Vagina (tissue), 2 donors: ENCODE measurements around the gene MEF2C.

ENCODE experiments used
- CTCF ChIP-seq, 3 experiments: fragments of 450-650 bp in 2 of 3; fragments of 200-600 bp in 1 of 3; sonication (generic) in 1 of 3; IDR thresholded peaks; one replicate each; pipeline ENCODE4 v1.5.1; 2017 to 2019; ENCODE audit warnings: antibody characterized with exemption in 3 of 3, mild to moderate bottlenecking in 2 of 3, moderate library complexity in 2 of 3
- POLR2AphosphoS5 ChIP-seq, 2 donors: sonication (generic); formaldehyde crosslinking; IDR thresholded peaks; one replicate each; pipeline ENCODE4 v1.9.0; 2017; ENCODE audit warnings: antibody characterized with exemption in 2 of 2, mild to moderate bottlenecking in 2 of 2, low read depth in 1 of 2; ENCODE audit not compliant: insufficient read depth in 1 of 2

GRCh38 chr5:88847420-88847819, 35.6 kb downstream of the MEF2C start:
- TF ChIP-seq POLR2AphosphoS5 (IDR thresholded peaks at IDR 0.05; ENCODE audit: insufficient read depth in 1 of 2, low read depth in 1 of 2) (no peak), CTCF (IDR thresholded peaks at IDR 0.05) (no peak)
